HepG2 (cell line): ENCODE results near the gene LMAN2L. TPM values are rescaled to one million over a fixed set of nuclear protein-coding genes. Genes with fewer than 3 reads are reported as not detected.

Experiments used
- ATAC-seq: fragments of 200-7000 bp; cut with Tn5 transposase; 3 replicates; pipeline ENCODE4 v1.9.1; 2020; ENCODE audit warnings: mild to moderate bottlenecking, moderate library complexity
- BruUV-seq: library from RNA; stranded (reverse); fragments of 400-500 nt; replicated peaks from 2 replicates; lab custom pipeline; 2021; lab: Mats Ljungman, UMichigan
- CTCF ChIA-PET: fragments of 300-600 bp; formaldehyde crosslinking; extraction: SDS; loops from one replicate; lab custom pipeline; 2021; ENCODE audit warnings: low total read pairs, inconsistent platforms, low intra/inter-chr PET ratio; lab: Yijun Ruan, JAX
- POLR2A ChIA-PET: fragments of 350-600 bp; sonication (Branson Sonifier 250); formaldehyde crosslinking; loops from one replicate; lab custom pipeline; 2020; ENCODE audit warnings: antibody characterized with exemption, inconsistent platforms; lab: Yijun Ruan, JAX
- DNase-seq: peaks from one replicate; pipeline ENCODE4 v3.0.0-alpha.2; 2015; ENCODE audit warnings: low spot score
- FAIRE-seq: peaks from 3 replicates; lab custom pipeline; 2011; peaks lifted over from hg19 to GRCh38; lab: Jason Lieb, UNC
- H2AFZ ChIP-seq: one replicate; pipeline ENCODE4 v1.6.1; 2011; ENCODE audit warnings: low read length, inconsistent platforms
- H3K27ac ChIP-seq: fragments of 300-600 bp; 3 replicates; pipeline ENCODE4 v1.8.0; 2011; ENCODE audit warnings: mixed run types, mild to moderate bottlenecking, mixed read lengths, low read length, inconsistent platforms; ENCODE audit not compliant: insufficient read depth; ENCODE audit errors: extremely low read length
- H3K27me3 ChIP-seq, 2 experiments: fragments of 200-600 bp in 1 of 2; 2 replicates in 1 of 2; 3 replicates in 1 of 2; pipeline versions ENCODE4 v1.6.0 to v1.8.0; 2011; ENCODE audit warnings: low read length in 2 of 2, mild to moderate bottlenecking in 2 of 2, moderate library complexity in 2 of 2, inconsistent platforms in 1 of 2; ENCODE audit not compliant: insufficient read depth in 2 of 2, control insufficient read depth in 1 of 2
- H3K36me3 ChIP-seq, 2 experiments: fragments of 200-600 bp in 1 of 2; replicated peaks in 1 of 2; 2 replicates in 1 of 2; 3 replicates in 1 of 2; pipeline versions ENCODE4 v1.5.1 to v1.8.0; 2011; ENCODE audit warnings: low read length in 2 of 2, inconsistent platforms in 1 of 2; ENCODE audit not compliant: insufficient read depth in 2 of 2, control insufficient read depth in 1 of 2
- H3K4me1 ChIP-seq: 2 replicates; pipeline ENCODE4 v1.5.1; 2012; ENCODE audit warnings: low read length, inconsistent platforms; ENCODE audit not compliant: insufficient read depth
- H3K4me2 ChIP-seq: 2 replicates; pipeline ENCODE4 v1.6.0; 2011; ENCODE audit warnings: low read depth, low read length, inconsistent platforms
- H3K4me3 ChIP-seq, 3 experiments: fragments of 200-600 bp in 1 of 3; sonication (generic), shearing (Covaris generic) in 1 of 3; replicated peaks in 1 of 3; 2 replicates each; pipeline ENCODE4 v1.5.1; 2011 to 2016; ENCODE audit warnings: low read length in 3 of 3, inconsistent platforms in 2 of 3, low read depth in 2 of 3, mild to moderate bottlenecking in 2 of 3, control low read depth in 1 of 3, mixed read lengths in 1 of 3; ENCODE audit not compliant: insufficient read depth in 1 of 3
- H3K79me2 ChIP-seq: one replicate; pipeline ENCODE4 v1.6.1; 2011; ENCODE audit warnings: low read length, inconsistent platforms; ENCODE audit not compliant: insufficient read depth
- H3K9ac ChIP-seq: 2 replicates; pipeline ENCODE4 v1.6.0; 2011; ENCODE audit warnings: mild to moderate bottlenecking, low read depth, low read length, inconsistent platforms; ENCODE audit not compliant: insufficient read depth
- H3K9me3 ChIP-seq: 2 replicates; pipeline ENCODE4 v1.5.1; 2012; ENCODE audit warnings: mild to moderate bottlenecking, low read length
- H4K20me1 ChIP-seq: 2 replicates; pipeline ENCODE4 v1.6.0; 2011; ENCODE audit warnings: inconsistent platforms, mild to moderate bottlenecking, low read length, moderate library complexity; ENCODE audit not compliant: insufficient read depth
- MAFF ChIP-seq: IDR thresholded peaks from 2 replicates; pipeline ENCODE4 v1.6.1; 2011; ENCODE audit warnings: low read depth, low read length, improper control_type of control experiment
- MAFK ChIP-seq, 2 experiments: IDR thresholded peaks in 1 of 2; conservative IDR thresholded peaks in 1 of 2; 2 replicates each; pipeline ENCODE4 v1.6.1; 2011; ENCODE audit warnings: improper control_type of control experiment in 2 of 2, low read length in 2 of 2
- RARA ChIP-seq: IDR thresholded peaks from 2 replicates; pipeline ENCODE4 v1.6.1; 2016; ENCODE audit warnings: missing genetic modification reagents, missing compliant biosample characterization
- ZNF326 ChIP-seq: sonication (generic); formaldehyde crosslinking; IDR thresholded peaks from 2 replicates; pipeline ENCODE4 v1.4.0; 2020; ENCODE audit warnings: missing genetic modification reagents, borderline replicate concordance
- ZNF451 ChIP-seq: sonication (generic); formaldehyde crosslinking; IDR thresholded peaks from 2 replicates; pipeline ENCODE4 v1.5.0; 2020; ENCODE audit warnings: mild to moderate bottlenecking, missing genetic modification reagents
- ZNF557 ChIP-seq: sonication (generic); formaldehyde crosslinking; IDR thresholded peaks from 2 replicates; pipeline ENCODE4 v1.4.0; 2020; ENCODE audit warnings: missing genetic modification reagents
- ZNF674 ChIP-seq: sonication (generic); formaldehyde crosslinking; IDR thresholded peaks from 2 replicates; pipeline ENCODE4 v1.5.0; 2020; ENCODE audit warnings: low read depth, mild to moderate bottlenecking, missing genetic modification reagents
- ZNF761 ChIP-seq: sonication (generic); formaldehyde crosslinking; conservative IDR thresholded peaks from 2 replicates; pipeline ENCODE4 v1.4.0; 2020; ENCODE audit warnings: mild to moderate bottlenecking, missing genetic modification reagents
- WGBS: methylation state at CpG from one replicate; pipeline ENCODE4 v1.1.6; 2017; ENCODE audit warnings: low lambda C conversion rate; 5-methylcytosine and 5-hydroxymethylcytosine counted together
- in situ Hi-C: cut with HindIII; loops from 2 replicates; pipeline ENCODE4 v1.10.0; 2017; ENCODE audit warnings: low pct_unique_long_range_greater_than_20kb; ENCODE audit not compliant: extremely low pct_ligation_motif_present
- intact Hi-C: fragments of 100-400 bp; cut with micrococcal nuclease; formaldehyde crosslinking; loops from one replicate; pipeline ENCODE4 v1.10.0; 2022; ENCODE audit not compliant: unreplicated experiment
- polyA plus RNA-seq, 8 experiments: library from polyadenylated mRNA; depleted of rRNA in 3 of 8; stranded (reverse) in 7 of 8; unstranded in 1 of 8; fragments of >200 nt; fragmentation: Illumina TruSeq in 4 of 8; extraction: Trizol in 4 of 8; gene quantifications; 2 replicates each; pipeline versions ENCODE4 v1.2.1 to v1.2.3, GENCODE V29; 2011 to 2016; ENCODE audit warnings: low read depth in 4 of 8, missing spikeins in 1 of 8, mixed read lengths in 1 of 8; ENCODE audit not compliant: insufficient read depth in 1 of 8
- total RNA-seq, 5 experiments: library from RNA; depleted of rRNA; stranded (reverse); fragments of >200 nt; fragmentation: Illumina TruSeq; extraction: Trizol; gene quantifications; 2 replicates each; pipeline ENCODE4 v1.2.3, GENCODE V29; 2016; ENCODE audit warnings: low read depth in 1 of 5
- TF ChIP-seq, protein P1 (sequence below): IDR thresholded peaks from 2 replicates; pipeline ENCODE4 v1.6.1; 2012; ENCODE audit warnings: low read depth, low read length, improper control_type of control experiment
- TF ChIP-seq, protein P2 (sequence below): sonication (generic); formaldehyde crosslinking; IDR thresholded peaks from 2 replicates; pipeline ENCODE4 v1.8.0; 2022; ENCODE audit warnings: missing genetic modification reagents, mild to moderate bottlenecking, moderate library complexity, borderline replicate concordance

The LMAN2L gene
- total and polyA plus RNA-seq, 2 of the 13 experiments (the other 11 are each of a cell fraction or from before 2014, with no cell fraction given), result 39.1 to 57.9 TPM

DNA sequence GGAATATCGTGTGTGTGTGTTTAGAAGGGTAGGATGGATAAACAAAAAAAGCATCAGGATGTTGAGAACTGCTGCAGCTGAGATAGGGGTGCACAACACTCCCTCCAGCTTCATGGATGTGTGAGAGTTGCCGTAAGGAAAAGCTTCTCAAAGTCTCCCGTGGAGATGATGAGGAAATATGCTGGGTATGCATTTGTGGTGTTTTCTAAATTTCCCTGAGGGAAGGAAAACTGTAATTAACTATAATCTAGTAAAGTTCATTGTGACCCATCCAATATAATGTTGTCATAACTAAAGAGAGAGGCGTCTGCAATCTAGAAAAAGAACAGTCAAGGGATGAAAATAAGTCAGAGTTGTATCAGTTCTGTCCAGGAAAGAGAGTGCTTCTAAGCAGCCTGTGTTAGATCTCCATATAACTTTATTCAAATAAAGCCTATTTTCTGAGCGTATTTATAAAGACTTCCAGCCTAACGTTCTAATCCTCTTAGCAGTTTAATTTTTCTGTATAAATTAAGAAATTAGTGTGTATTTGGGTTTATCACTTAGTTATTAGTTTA, 7.3 kb upstream of the LMAN2L start:
- Histone ChIP-seq H3K4me3 (no peak overlapping the region), H3K27me3 (peaks cover 0 to 3% of the 10 kb centered on the region in 2 experiments; a peak in 1 of 5 replicates), H4K20me1 (no peaks in the 10 kb centered on the region), H3K36me3 (no peaks in the 10 kb centered on the region), H3K79me2 (no peaks in the 10 kb centered on the region), H3K4me1 (peaks cover 16% of the 10 kb centered on the region), H3K9ac (no peak overlapping the region), H3K27ac (no peak overlapping the region), H3K9me3 (no peaks in the 10 kb centered on the region), H2AFZ (no peak overlapping the region), H3K4me2 (no peak overlapping the region)
- FAIRE-seq, result no peak
- TF ChIP-seq MAFK (conservative IDR thresholded peaks at IDR 0.05 in 1 of 2, IDR thresholded peaks at IDR 0.05 in 1 of 2; ENCODE audit: low read length in 2 of 2) (peak; percentile 30 to 37; a peak in 3 of 4 replicates), MAFF (peak; percentile 26; the same call in 1 of the 2 replicates), ZNF451 (CRISPR knock-in tag) (no peak), RARA (CRISPR knock-in tag) (no peak)
- POLR2A ChIA-PET, result no interaction called here
- BruUV-seq, result no TSS peak
- DNase-seq, result no peak
- no peak for ATAC-seq
- intact Hi-C loops, result no loop called here
- CTCF ChIA-PET, result no interaction called here
- in situ Hi-C loops, result no loop called here
- WGBS, result 22% methylated on average over 6 of the region's 6 CpGs

DNA sequence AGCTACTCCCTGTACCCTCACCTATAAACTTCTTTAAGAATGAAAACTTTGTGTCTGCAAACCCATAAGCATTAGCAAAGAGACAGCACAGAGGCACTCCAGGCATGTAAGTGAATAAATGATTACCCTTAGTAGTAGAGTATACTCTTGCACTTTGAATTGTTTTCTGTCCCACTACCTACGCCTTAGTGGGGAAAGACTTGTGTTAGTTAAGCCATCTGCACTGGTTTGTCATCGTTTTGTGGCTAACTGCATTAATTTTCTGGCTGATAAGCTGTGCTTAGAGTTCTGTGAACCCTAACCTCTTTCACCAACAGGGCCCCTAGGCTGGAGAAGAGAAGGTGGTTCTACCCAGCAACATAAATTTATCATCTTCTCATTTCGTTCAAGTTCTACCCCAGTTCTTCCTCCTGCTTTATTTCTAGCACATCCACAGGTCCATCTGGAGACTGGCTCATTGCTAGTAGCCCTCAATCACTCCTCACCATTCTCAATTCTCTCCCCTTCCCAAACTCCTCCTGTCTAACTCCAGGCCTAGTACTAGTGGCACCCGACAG, 710 bp downstream of the LMAN2L start:
- Histone ChIP-seq H4K20me1 (no peaks in the 10 kb centered on the region), H3K4me3 (peak overlapping the region; percentile 83 to 95 (median 86)), H3K9me3 (no peaks in the 10 kb centered on the region), H3K27ac (peak overlapping the region; percentile 56), H2AFZ (no peak overlapping the region), H3K4me1 (peaks cover 25% of the 10 kb centered on the region), H3K9ac (peak overlapping the region; percentile 79), H3K36me3 (peaks cover 8 to 34% of the 10 kb centered on the region in 2 experiments; a peak in 4 of 5 replicates), H3K4me2 (peak overlapping the region; percentile 94), H3K79me2 (peaks cover 25% of the 10 kb centered on the region), H3K27me3 (no peaks in the 10 kb centered on the region; a peak in 1 of 5 replicates)
- WGBS, result 4% methylated on average over 4 of the region's 4 CpGs
- CTCF ChIA-PET, result no interaction called here
- intact Hi-C loops (no loop called here), in situ Hi-C loops (no loop called here)
- TSS peak; percentile 74 for BruUV-seq
- ATAC-seq (peak; percentile 19), DNase-seq (no peak), FAIRE-seq (no peak)
- POLR2A ChIA-PET, result interaction anchor here (2.1 to 2.4 kb wide), 2 partner anchors 22 to 24 kb away, joined by 5 to 7 read pairs; partner anchors contain the start of gene CNNM4
- TF ChIP-seq, protein P1, sequence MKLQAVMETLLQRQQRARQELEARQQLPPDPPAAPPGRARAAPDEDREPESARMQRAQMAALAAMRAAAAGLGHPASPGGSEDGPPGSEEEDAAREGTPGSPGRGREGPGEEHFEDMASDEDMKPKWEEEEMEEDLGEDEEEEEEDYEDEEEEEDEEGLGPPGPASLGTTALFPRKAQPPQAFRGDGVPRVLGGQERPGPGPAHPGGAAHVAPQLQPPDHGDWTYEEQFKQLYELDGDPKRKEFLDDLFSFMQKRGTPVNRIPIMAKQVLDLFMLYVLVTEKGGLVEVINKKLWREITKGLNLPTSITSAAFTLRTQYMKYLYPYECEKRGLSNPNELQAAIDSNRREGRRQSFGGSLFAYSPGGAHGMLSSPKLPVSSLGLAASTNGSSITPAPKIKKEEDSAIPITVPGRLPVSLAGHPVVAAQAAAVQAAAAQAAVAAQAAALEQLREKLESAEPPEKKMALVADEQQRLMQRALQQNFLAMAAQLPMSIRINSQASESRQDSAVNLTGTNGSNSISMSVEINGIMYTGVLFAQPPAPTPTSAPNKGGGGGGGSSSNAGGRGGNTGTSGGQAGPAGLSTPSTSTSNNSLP, result no peak
- TF ChIP-seq ZNF761 (CRISPR knock-in tag), result no peak
- TF ChIP-seq, protein P2, sequence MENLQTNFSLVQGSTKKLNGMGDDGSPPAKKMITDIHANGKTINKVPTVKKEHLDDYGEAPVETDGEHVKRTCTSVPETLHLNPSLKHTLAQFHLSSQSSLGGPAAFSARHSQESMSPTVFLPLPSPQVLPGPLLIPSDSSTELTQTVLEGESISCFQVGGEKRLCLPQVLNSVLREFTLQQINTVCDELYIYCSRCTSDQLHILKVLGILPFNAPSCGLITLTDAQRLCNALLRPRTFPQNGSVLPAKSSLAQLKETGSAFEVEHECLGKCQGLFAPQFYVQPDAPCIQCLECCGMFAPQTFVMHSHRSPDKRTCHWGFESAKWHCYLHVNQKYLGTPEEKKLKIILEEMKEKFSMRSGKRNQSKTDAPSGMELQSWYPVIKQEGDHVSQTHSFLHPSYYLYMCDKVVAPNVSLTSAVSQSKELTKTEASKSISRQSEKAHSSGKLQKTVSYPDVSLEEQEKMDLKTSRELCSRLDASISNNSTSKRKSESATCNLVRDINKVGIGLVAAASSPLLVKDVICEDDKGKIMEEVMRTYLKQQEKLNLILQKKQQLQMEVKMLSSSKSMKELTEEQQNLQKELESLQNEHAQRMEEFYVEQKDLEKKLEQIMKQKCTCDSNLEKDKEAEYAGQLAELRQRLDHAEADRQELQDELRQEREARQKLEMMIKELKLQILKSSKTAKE (CRISPR knock-in tag), result no peak
- TF ChIP-seq ZNF557 (CRISPR knock-in tag), result 0 out of 2 replicates have a peak, but pooled peaks have one; percentile 13
- TF ChIP-seq ZNF326 (CRISPR knock-in tag), result no peak
- TF ChIP-seq ZNF674 (CRISPR knock-in tag), result no peak
